Left lung (tissue), 10 donors: Measurements from ENCODE around the gene PKIG. TPM values are rescaled to one million over a fixed set of nuclear protein-coding genes. Genes with fewer than 3 reads are reported as not detected.

ENCODE experiments used
- ATAC-seq: fragments of 200-7000 bp; cut with Tn5 transposase; one replicate; pipeline ENCODE4 v1.9.1; 2020; ENCODE audit warnings: moderate library complexity
- DNase-seq, 4 donors: peaks; one replicate each; pipeline ENCODE4 v3.0.0-alpha.2; 2013 to 2020
- H3K27ac ChIP-seq, 2 donors: fragments of 200-600 bp; sonication (generic) in 1 of 2; one replicate each; pipeline versions ENCODE4 v1.5.0 to v1.8.0; 2020 to 2021
- H3K27me3 ChIP-seq, 2 donors: fragments of 200-600 bp; sonication (generic) in 1 of 2; one replicate each; pipeline versions ENCODE4 v1.5.0 to v1.8.0; 2020 to 2021
- H3K36me3 ChIP-seq, 2 donors: fragments of 200-600 bp; sonication (generic) in 1 of 2; one replicate each; pipeline versions ENCODE4 v1.5.0 to v1.8.0; 2020 to 2021
- H3K4me1 ChIP-seq, 2 donors: fragments of 200-600 bp; one replicate each; pipeline ENCODE4 v1.8.0; 2021
- H3K4me3 ChIP-seq, 2 donors: fragments of 200-600 bp; sonication (generic) in 1 of 2; one replicate each; pipeline versions ENCODE4 v1.5.0 to v1.8.0; 2020 to 2021; ENCODE audit warnings: mild to moderate bottlenecking in 1 of 2
- H3K9me3 ChIP-seq, 2 donors: fragments of 200-600 bp; sonication (generic) in 1 of 2; one replicate each; pipeline versions ENCODE4 v1.5.0 to v1.8.0; 2020 to 2021
- intact Hi-C, 2 donors: fragments of 100-400 bp; cut with DNase I; formaldehyde crosslinking; loops; one replicate each; pipeline versions ENCODE4 v1.11.2 to v1.14.2; 2022
- polyA plus RNA-seq, 6 donors: library from polyadenylated mRNA; unstranded; fragments of 120-200 nt; gene quantifications; one replicate each; pipeline ENCODE4 v1.2.1, GENCODE V29; 2013; ENCODE audit not compliant: insufficient read length in 6 of 6
- total RNA-seq, 2 donors: library from RNA; stranded (reverse); fragmentation: NEBNext Ultra II Directional; extraction: Animal tissue kit (Norgen Biotek cat#: 25700); gene quantifications; one replicate each; pipeline ENCODE4 v1.2.1, GENCODE V29; 2021
- TF ChIP-seq, protein P1 (sequence below), 2 donors: fragments of 200-600 bp; sonication (generic) in 1 of 2; IDR thresholded peaks; one replicate each; pipeline versions ENCODE4 v1.5.0 to v1.8.0; 2021; ENCODE audit warnings: antibody characterized with exemption in 2 of 2
- donor health status: DM: no; HTN: yes; CAD: no.
- donor health status: DM: no; HTN: no; CAD: no.

The PKIG gene
- total and polyA plus RNA-seq, 8 donors: 40.1 to 67.7 (median 55.2) TPM

DNA sequence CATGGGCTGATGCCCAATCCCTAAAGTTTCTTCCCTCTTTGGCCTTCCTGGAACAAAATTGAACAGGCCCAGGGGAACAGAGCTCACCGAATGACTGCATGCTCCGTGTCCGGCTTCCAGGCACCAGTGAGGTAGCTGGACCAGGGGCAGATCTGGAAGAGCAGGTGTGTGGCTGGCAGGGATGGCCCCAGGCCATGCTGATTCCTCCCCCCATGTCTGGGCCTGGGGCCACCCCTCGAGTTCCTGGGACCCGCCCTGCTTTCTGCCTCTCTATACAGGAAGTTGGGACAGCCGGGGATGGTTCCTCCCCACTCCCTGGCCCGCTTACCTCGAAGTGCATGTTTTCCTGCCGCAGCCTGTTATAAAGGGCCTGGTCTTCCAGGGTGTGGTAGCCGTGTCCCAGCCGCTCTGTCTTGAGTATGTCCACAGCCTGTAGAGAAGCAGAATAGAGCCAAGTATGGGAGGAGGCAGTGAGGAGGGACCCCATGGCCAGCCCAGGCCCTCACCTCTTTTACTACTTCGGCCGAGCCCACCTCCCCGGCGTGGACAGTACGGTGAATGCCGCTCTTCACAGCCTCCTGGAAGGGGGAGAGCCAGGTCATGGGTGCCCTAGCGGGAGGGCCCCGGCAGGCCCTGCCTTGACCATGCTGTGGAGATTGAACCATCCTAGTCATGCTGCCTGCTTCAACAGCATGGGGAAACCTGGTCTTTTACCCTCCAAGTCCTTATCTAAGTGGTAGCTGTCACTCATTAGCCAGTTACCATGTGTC, 40.3 kb downstream of the PKIG start:
- Histone ChIP-seq H3K4me1 (no peaks in the 10 kb centered on the region), H3K36me3 (peaks cover 0 to 61% of the 10 kb centered on the region in 2 donors), H3K27ac (no peak overlapping the region), H3K4me3 (no peak overlapping the region), H3K9me3 (peaks cover 0 to 6% of the 10 kb centered on the region in 2 donors), H3K27me3 (no peaks in the 10 kb centered on the region)
- ATAC-seq (no peak), DNase-seq (no peak)
- TF ChIP-seq, protein P1, sequence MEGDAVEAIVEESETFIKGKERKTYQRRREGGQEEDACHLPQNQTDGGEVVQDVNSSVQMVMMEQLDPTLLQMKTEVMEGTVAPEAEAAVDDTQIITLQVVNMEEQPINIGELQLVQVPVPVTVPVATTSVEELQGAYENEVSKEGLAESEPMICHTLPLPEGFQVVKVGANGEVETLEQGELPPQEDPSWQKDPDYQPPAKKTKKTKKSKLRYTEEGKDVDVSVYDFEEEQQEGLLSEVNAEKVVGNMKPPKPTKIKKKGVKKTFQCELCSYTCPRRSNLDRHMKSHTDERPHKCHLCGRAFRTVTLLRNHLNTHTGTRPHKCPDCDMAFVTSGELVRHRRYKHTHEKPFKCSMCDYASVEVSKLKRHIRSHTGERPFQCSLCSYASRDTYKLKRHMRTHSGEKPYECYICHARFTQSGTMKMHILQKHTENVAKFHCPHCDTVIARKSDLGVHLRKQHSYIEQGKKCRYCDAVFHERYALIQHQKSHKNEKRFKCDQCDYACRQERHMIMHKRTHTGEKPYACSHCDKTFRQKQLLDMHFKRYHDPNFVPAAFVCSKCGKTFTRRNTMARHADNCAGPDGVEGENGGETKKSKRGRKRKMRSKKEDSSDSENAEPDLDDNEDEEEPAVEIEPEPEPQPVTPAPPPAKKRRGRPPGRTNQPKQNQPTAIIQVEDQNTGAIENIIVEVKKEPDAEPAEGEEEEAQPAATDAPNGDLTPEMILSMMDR (IDR thresholded peaks at IDR 0.05): no peak
- intact Hi-C loops: no loop called here

DNA sequence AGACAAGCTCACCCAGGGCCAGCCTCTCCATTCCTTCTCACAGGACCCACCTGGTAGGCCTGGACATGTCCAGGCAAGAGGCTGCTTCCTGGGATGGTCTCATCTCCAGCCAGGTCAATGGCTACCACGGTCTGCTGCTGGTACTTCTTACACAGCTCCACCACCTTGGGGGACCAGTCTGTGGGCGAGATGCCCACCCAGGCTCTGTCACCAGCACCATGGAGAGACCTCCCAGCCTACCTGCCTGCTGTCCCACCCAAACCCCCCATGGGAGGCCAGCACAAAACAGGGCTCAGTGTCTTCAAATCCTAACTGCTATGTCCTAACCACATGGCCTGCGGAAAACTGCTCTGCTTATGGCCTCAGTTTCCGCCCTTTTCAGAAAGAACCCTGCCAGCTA, 41.8 kb downstream of the PKIG start:
- ATAC-seq (no peak), DNase-seq (peak in 1 of 4 donors; percentile 21)
- Histone ChIP-seq H3K27me3 (no peaks in the 10 kb centered on the region), H3K4me1 (no peaks in the 10 kb centered on the region), H3K36me3 (peaks cover 0 to 55% of the 10 kb centered on the region in 2 donors), H3K9me3 (peaks cover 0 to 6% of the 10 kb centered on the region in 2 donors), H3K27ac (no peak overlapping the region), H3K4me3 (no peak overlapping the region)
- TF ChIP-seq, protein P1 (IDR thresholded peaks at IDR 0.05): no peak
- intact Hi-C loops: no loop called here

DNA sequence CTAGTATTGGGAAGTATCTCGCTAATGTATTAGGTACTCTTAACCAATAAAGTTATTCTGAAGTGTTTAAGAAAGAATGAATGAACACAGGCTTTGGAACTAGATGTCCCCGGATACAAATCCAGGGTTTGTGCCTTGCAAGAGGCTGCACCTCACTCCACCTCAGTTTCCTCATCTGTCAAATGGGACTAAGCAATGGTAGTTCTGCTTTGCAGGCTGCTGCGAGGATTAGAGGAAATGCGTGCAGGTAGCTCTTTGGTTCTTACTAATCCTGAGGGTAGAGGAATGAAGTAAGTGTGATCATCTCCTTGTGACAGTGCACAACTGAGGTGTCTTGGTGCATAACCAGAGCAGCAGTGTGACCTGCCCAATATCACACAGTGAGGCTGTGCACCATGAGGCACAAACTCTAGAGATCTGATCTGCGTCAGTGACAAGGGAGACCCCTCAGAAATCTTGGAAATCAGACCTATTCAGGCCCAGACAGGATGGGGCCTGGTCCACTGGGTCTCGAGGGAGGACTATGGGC, 42.4 kb downstream of the PKIG start:
- H3K36me3 ChIP-seq: peaks cover 0 to 48% of the 10 kb centered on the region in 2 donors
- intact Hi-C loops: no loop called here
- H3K4me3 ChIP-seq: no peak overlapping the region
- H3K4me1 ChIP-seq: no peaks in the 10 kb centered on the region
- TF ChIP-seq, protein P1 (IDR thresholded peaks at IDR 0.05): no peak
- peaks cover 0 to 6% of the 10 kb centered on the region in 2 donors for H3K9me3 ChIP-seq
- DNase-seq (no peak), ATAC-seq (no peak)
- H3K27me3 ChIP-seq: no peaks in the 10 kb centered on the region
- H3K27ac ChIP-seq: no peak overlapping the region

DNA sequence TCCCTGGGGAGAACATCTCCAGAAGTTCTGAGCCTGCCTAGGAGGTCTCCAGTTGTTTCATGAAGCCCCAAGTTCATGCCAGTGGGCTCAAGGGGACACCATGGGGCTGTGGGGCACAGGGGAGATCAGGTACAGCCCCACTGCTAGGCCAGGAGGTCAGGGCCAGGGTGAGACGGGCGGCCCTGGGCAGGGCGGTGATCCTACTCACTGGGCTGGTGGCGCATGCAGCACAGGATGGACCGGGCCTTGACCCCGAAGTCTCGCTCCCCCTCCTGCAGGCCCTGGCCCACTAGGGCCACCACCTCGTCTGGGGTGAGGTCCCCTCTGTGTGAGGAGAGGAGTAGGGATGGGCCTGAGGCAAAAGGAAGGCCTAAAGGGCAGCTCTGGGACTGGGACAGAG, 43.0 kb downstream of the PKIG start:
- DNase-seq: no peak
- no peak for ATAC-seq

DNA sequence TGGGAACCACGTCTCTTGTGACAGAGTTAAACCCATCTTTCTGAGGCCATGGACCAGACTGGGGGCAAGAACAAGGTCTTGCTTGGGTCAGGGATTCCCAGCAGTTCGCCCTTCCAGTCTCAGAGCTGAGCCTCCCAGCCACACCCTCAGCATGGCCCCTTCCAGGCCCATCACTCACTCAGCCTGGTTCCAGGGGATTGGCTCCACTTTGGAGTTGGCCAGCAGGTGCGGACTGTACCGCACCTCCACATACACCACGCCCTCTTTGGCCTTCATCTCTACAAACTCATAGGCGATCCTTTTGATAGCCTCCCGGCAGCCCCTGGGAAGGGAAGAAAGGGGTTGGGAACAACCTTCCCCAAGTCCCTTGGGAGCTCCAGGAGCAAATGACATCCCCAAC, 43.9 kb downstream of the PKIG start:
- DNase-seq (no peak), ATAC-seq (no peak)
- Histone ChIP-seq H3K27ac (no peak overlapping the region), H3K9me3 (peaks cover 0 to 6% of the 10 kb centered on the region in 2 donors), H3K4me3 (no peak overlapping the region), H3K27me3 (no peaks in the 10 kb centered on the region), H3K36me3 (peaks cover 0 to 33% of the 10 kb centered on the region in 2 donors), H3K4me1 (no peaks in the 10 kb centered on the region)
- TF ChIP-seq, protein P1 (IDR thresholded peaks at IDR 0.05): no peak
- intact Hi-C loops: no loop called here

More for the DNA sequence above, 43.0 kb downstream of the PKIG start:
- H3K27me3 ChIP-seq: no peaks in the 10 kb centered on the region
- H3K36me3 ChIP-seq: peaks cover 0 to 42% of the 10 kb centered on the region in 2 donors
- H3K9me3 ChIP-seq: peaks cover 0 to 6% of the 10 kb centered on the region in 2 donors
- intact Hi-C loops: no loop called here
- H3K4me3 ChIP-seq: no peak overlapping the region
- TF ChIP-seq, protein P1 (IDR thresholded peaks at IDR 0.05): no peak
- no peak overlapping the region for H3K27ac ChIP-seq
- H3K4me1 ChIP-seq: no peaks in the 10 kb centered on the region
